ENCODE measurements around the gene LRRTM4. TPM values are rescaled to one million over a fixed set of nuclear protein-coding genes. Genes with fewer than 3 reads are reported as not detected.

LRRTM4 gene
- total RNA-seq, 1 experiment from 2014 or later, result 12.0 TPM

DNA sequence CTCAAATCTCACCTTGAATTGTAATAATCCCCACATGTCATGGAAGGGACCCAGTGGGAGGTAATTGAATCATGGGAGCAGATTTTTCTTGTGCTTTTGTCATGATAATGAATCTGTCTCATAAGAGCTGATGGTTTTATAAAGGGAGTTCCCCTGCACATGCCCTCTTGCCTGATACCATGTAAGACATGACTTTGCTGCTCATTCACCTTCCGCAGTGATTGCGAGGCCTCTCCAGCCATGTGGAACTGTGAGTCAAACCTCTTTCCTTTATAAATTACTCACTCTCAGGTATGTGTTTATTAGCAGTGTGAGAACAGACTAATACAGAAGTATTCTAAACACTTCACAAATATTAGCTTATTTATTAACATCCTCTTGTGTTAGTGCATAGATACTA is 516.7 kb downstream of the LRRTM4 start:
- H3K4me1 Mint-ChIP-seq, result peaks cover 32 to 45% of the 10 kb centered on the region in 2 experiments
- H2BK5ac ChIP-seq (ENCODE audit: insufficient read length, low read length), result no peak overlapping the region
- TF ChIP-seq CTCF (conservative IDR thresholded peaks at IDR 0.05), result no peak
- H4K5ac ChIP-seq (ENCODE audit: insufficient read length, low read depth, low read length), result no peak overlapping the region
- H3K79me2 ChIP-seq (ENCODE audit: insufficient read depth, low read length), result no peaks in the 10 kb centered on the region
- no peak overlapping the region for H3K18ac ChIP-seq (ENCODE audit: insufficient read length, low read depth, low read length)
- H2BK120ac ChIP-seq (ENCODE audit: low read depth, low read length, poor library complexity, severe bottlenecking), result no peak overlapping the region
- H2BK12ac ChIP-seq (ENCODE audit: insufficient read length, low read depth, low read length), result no peak overlapping the region
- no peaks in the 10 kb centered on the region for H3K9me3 ChIP-seq (ENCODE audit: control insufficient read depth, low read depth, low read length)
- H3K9ac ChIP-seq (ENCODE audit: extremely low read depth, insufficient read length, low read length), result no peak overlapping the region
- no peak overlapping the region for H3K4me3 Mint-ChIP-seq
- no peak overlapping the region for H4K91ac ChIP-seq (ENCODE audit: insufficient read length, low read depth, low read length)
- no peaks in the 10 kb centered on the region for H3K27me3 Mint-ChIP-seq (ENCODE audit: low read depth)
- no peak overlapping the region for H3K27ac ChIP-seq (ENCODE audit: insufficient read length, low read depth, low read length)
- H3K36me3 Mint-ChIP-seq (ENCODE audit: insufficient read depth in 1 of 3, low read depth in 3 of 3), result peaks cover 0 to 16% (median 10%) of the 10 kb centered on the region in 3 experiments; a peak in 5 of 7 replicates
- no peaks in the 10 kb centered on the region for H4K20me1 ChIP-seq (ENCODE audit: control insufficient read depth, insufficient read depth, insufficient read length)
- H3T11ph ChIP-seq (ENCODE audit: low read length), result no peak overlapping the region
- no peak overlapping the region for H2AK5ac ChIP-seq (ENCODE audit: insufficient read length, low read length)
- H3K4me1 ChIP-seq (ENCODE audit: insufficient read depth, low read length), result peaks cover 6% of the 10 kb centered on the region; the same call in 1 of the 2 replicates
- DNase-seq, result no peak
- H4K8ac ChIP-seq (replicated peaks; ENCODE audit: insufficient read length, low read depth, low read length), result no peak overlapping the region
- H3K56ac ChIP-seq (ENCODE audit: insufficient read length, low read depth, low read length), result no peak overlapping the region
- no peak overlapping the region for H2BK15ac ChIP-seq (ENCODE audit: low read depth, low read length)
- H3K27me3 ChIP-seq (ENCODE audit: insufficient read depth, low read length), result no peaks in the 10 kb centered on the region
- no peak overlapping the region for H3K14ac ChIP-seq (ENCODE audit: insufficient read depth, low read length)
- H3K23ac ChIP-seq (ENCODE audit: insufficient read length, low read depth, low read length), result no peak overlapping the region
- no peaks in the 10 kb centered on the region for H3K79me1 ChIP-seq (ENCODE audit: insufficient read depth, low read depth, low read length, poor library complexity, severe bottlenecking)
- no peak overlapping the region for H3K4me2 ChIP-seq (ENCODE audit: insufficient read depth, insufficient read length, low read length)
- H3K9me3 Mint-ChIP-seq, result peaks cover 4 to 9% of the 10 kb centered on the region in 2 experiments; a peak in 4 of 5 replicates
- H2BK20ac ChIP-seq (ENCODE audit: low read depth, low read length, poor library complexity, severe bottlenecking), result no peak overlapping the region
- WGBS (ENCODE audit: extremely low coverage, insufficient read length, low lambda C conversion rate), result no CpG with 5 or more reads among the region's 2 CpGs
- H3K27ac Mint-ChIP-seq, result no peak overlapping the region
- H3K23me2 ChIP-seq (ENCODE audit: insufficient read length, low read depth, low read length, poor library complexity, severe bottlenecking), result no peaks in the 10 kb centered on the region
- H3K4ac ChIP-seq (ENCODE audit: low read depth, low read length), result no peak overlapping the region
- H2AFZ ChIP-seq (ENCODE audit: low read length), result no peak overlapping the region
